ENCODE results near the gene VWA3B. TPM values are rescaled to one million over a fixed set of nuclear protein-coding genes. Genes with fewer than 3 reads are reported as not detected.

Gene VWA3B
- total and polyA plus RNA-seq, 2 of the 4 experiments (the other 2 are of a cell fraction): not detected

GRCh38 chr2:98140210-98140609, 53.2 kb downstream of the VWA3B start:
- Histone ChIP-seq H3K4me3 (ENCODE audit: insufficient read depth, low read depth, low read length) (no peak overlapping the region), H4K20me1 (ENCODE audit: insufficient read depth, low read length) (no peaks in the 10 kb centered on the region), H3K79me1 (ENCODE audit: low read depth in 1 of 2, low read length in 2 of 2) (no peaks in the 10 kb centered on the region), H3K56ac (ENCODE audit: extremely low read depth, insufficient read depth, low read length) (no peak overlapping the region), H3K9me3 (ENCODE audit: control insufficient read depth, insufficient read depth, low read length) (no peaks in the 10 kb centered on the region), H4K91ac (ENCODE audit: insufficient read depth, low read depth, low read length) (no peak overlapping the region), H4K8ac (ENCODE audit: low read depth in 2 of 2, low read length in 2 of 2) (no peak overlapping the region), H3K36me3 (ENCODE audit: control insufficient read depth, insufficient read depth, low read length) (no peaks in the 10 kb centered on the region), H3K9ac (ENCODE audit: low read depth, low read length) (no peak overlapping the region), H3K18ac (ENCODE audit: low read depth, low read length) (no peak overlapping the region), H3K27me3 (ENCODE audit: control insufficient read depth, insufficient read depth, low read length) (no peaks in the 10 kb centered on the region; the same call in 1 of the 2 replicates), H2AFZ (replicated peaks; ENCODE audit: low read length, poor library complexity) (no peak overlapping the region), H2AK5ac (ENCODE audit: low read depth, low read length) (no peak overlapping the region), H4K5ac (ENCODE audit: low read depth, low read length) (no peak overlapping the region), H2BK20ac (ENCODE audit: low read depth, low read length) (no peak overlapping the region), H3K14ac (replicated peaks; ENCODE audit: low read depth, low read length) (no peak overlapping the region), H3K9me1 (ENCODE audit: insufficient read depth, low read length) (no peaks in the 10 kb centered on the region), H3K4me1 (ENCODE audit: control insufficient read depth, insufficient read depth, low read length) (no peaks in the 10 kb centered on the region), H3K23ac (ENCODE audit: low read depth, low read length) (no peak overlapping the region), H3K4me2 (ENCODE audit: low read depth, low read length) (no peak overlapping the region), H2AK9ac (replicated peaks; ENCODE audit: low read depth, low read length, poor library complexity) (no peak overlapping the region), H3K27ac (ENCODE audit: insufficient read depth, low read length) (no peak overlapping the region), H2BK120ac (ENCODE audit: low read depth, low read length) (no peak overlapping the region), H2BK15ac (ENCODE audit: low read depth, low read length) (no peak overlapping the region), H3K4ac (ENCODE audit: low read depth, low read length) (no peak overlapping the region), H2BK5ac (ENCODE audit: low read depth, low read length, poor library complexity, severe bottlenecking) (no peak overlapping the region)
- no peak for TF ChIP-seq RCOR1 (IDR thresholded peaks at IDR 0.05; ENCODE audit: insufficient replicate concordance, low read length)
- no peak for TF ChIP-seq USF2 (IDR thresholded peaks at IDR 0.05; ENCODE audit: low read depth, low read length)
- no peak for TF ChIP-seq MAFK (IDR thresholded peaks at IDR 0.05; ENCODE audit: low read depth, low read length)
- TF ChIP-seq MAZ (IDR thresholded peaks at IDR 0.05; ENCODE audit: borderline replicate concordance, low read depth, low read length): no peak
- TF ChIP-seq MXI1 (IDR thresholded peaks at IDR 0.05; ENCODE audit: borderline replicate concordance, low read depth, low read length): no peak
- no peak for TF ChIP-seq NFE2L2 (IDR thresholded peaks at IDR 0.05; ENCODE audit: low read depth, low read length)
- no peak for TF ChIP-seq SMC3 (IDR thresholded peaks at IDR 0.05; ENCODE audit: low read depth, low read length)
- TF ChIP-seq RFX5 (IDR thresholded peaks at IDR 0.05; ENCODE audit: low read depth, low read length): no peak
- no peak for TF ChIP-seq ELK1 (IDR thresholded peaks at IDR 0.05; ENCODE audit: borderline replicate concordance, low read depth, low read length)
- no peak for TF ChIP-seq RAD21 (IDR thresholded peaks at IDR 0.05; ENCODE audit: low read length)
- TF ChIP-seq CTCF (conservative IDR thresholded peaks at IDR 0.05; ENCODE audit: low read depth, low read length): no peak
- TF ChIP-seq POLR2A (IDR thresholded peaks at IDR 0.05; ENCODE audit: low read depth, low read length): no peak
- no peak for TF ChIP-seq CHD1 (IDR thresholded peaks at IDR 0.05; ENCODE audit: low read depth, low read length)
- POLR2A ChIA-PET (ENCODE audit: unreplicated experiment): no interaction called here
- intact Hi-C loops (cut with micrococcal nuclease) (no loop called here), dilution Hi-C loops (cut with HindIII; ENCODE audit: low sequenced_read_pairs, unreplicated experiment) (no loop called here), in situ Hi-C loops (cut with MboI; ENCODE audit: low sequenced_read_pairs) (no loop called here)
- BruUV-seq (replicated peaks): no TSS peak
- DNase-seq: no peak
- no CpG with 5 or more reads among the region's 5 CpGs for WGBS, 2 experiments (ENCODE audit: extremely low coverage in 2 of 2, insufficient read length in 1 of 2)
- no peak for ATAC-seq (ENCODE audit: low read depth)
- CTCF ChIA-PET: no interaction called here

Measured in IMR-90 (cell line).